ENCODE measurements around the gene PHACTR3.

The PHACTR3 gene

GRCh38 chr20:59723607-59724456 lies 119.5 kb downstream of the PHACTR3 start:
- no peak for TF ChIP-seq CTCF (IDR thresholded peaks at IDR 0.05; ENCODE audit: low read depth, low read length, missing control alignments)
- H3K4me3 ChIP-seq (replicated peaks; ENCODE audit: low read depth, low read length) = no peak overlapping the region
- DNase-seq (ENCODE audit: extremely low read depth, low read depth) = no peak

- H3K4me3 ChIP-seq (replicated peaks; ENCODE audit: low read depth, low read length) = no peak overlapping the region
- DNase-seq (ENCODE audit: extremely low read depth, low read depth) = no peak
- TF ChIP-seq CTCF (IDR thresholded peaks at IDR 0.05; ENCODE audit: low read depth, low read length, missing control alignments) = no peak
Observed at GRCh38 chr20:59724457-59725366, 120.4 kb downstream of the PHACTR3 start.

- H3K4me3 ChIP-seq (replicated peaks; ENCODE audit: low read depth, low read length) = no peak overlapping the region
- no peak for DNase-seq (ENCODE audit: extremely low read depth, low read depth)
- TF ChIP-seq CTCF (IDR thresholded peaks at IDR 0.05; ENCODE audit: low read depth, low read length, missing control alignments) = no peak
Observed at GRCh38 chr20:59725476-59726280, 121.3 kb downstream of the PHACTR3 start.

DNA sequence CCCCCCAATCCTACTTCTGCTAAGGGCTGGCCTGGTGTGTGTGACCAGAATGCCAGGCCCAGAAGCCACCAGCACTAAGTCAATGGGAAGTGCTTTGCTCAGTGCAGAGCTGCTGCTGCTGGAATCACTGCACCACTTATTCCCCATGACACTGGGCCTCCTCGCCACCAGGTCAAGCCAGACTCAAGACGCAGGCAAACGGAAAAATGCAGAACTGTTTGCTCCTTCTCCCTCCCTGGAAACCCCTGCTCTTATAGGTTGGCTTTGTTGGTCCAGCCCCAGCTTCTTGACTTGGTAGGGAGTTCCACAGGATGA lies 121.9 kb downstream of the PHACTR3 start:
- no peak for DNase-seq (ENCODE audit: extremely low read depth, low read depth)
- TF ChIP-seq CTCF (IDR thresholded peaks at IDR 0.05; ENCODE audit: low read depth, low read length, missing control alignments) = no peak
- H3K4me3 ChIP-seq (replicated peaks; ENCODE audit: low read depth, low read length) = no peak overlapping the region

- TF ChIP-seq CTCF (IDR thresholded peaks at IDR 0.05; ENCODE audit: low read depth, low read length, missing control alignments) = no peak
Observed at GRCh38 chr20:59728722-59729430, 124.5 kb downstream of the PHACTR3 start.

DNA sequence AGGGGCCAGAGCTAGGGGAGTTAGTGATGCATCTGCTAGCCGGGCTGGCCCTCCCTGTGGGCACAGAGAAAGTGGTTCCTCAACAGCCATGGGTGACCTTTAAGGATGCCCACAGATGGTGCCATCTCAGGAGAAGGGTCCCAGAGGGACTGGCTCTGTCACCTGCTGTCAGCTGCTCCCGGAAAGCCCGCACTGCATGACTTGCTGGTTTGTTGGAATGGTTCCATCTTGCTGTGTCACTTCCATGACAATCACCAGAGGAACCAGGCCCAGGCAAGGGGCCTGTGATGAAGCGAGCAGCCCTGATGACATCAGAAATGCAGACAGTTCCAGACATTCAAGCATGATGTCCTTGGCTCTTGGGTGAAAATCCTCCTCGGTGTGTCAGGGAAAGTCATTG lies 125.2 kb downstream of the PHACTR3 start:
- DNase-seq (ENCODE audit: extremely low read depth, low read depth) = no peak
- TF ChIP-seq CTCF (IDR thresholded peaks at IDR 0.05; ENCODE audit: low read depth, low read length, missing control alignments) = no peak
- H3K4me3 ChIP-seq (replicated peaks; ENCODE audit: low read depth, low read length) = no peak overlapping the region

More at GRCh38 chr20:59728722-59729430, 124.5 kb downstream of the PHACTR3 start:
- H3K4me3 ChIP-seq (replicated peaks; ENCODE audit: low read depth, low read length) = no peak overlapping the region
- no peak for DNase-seq (ENCODE audit: extremely low read depth, low read depth)

Data from HFF-Myc (cell line).